ENCODE results near the gene TTC39B. TPM values are rescaled to one million over a fixed set of nuclear protein-coding genes. Genes with fewer than 3 reads are reported as not detected.

Gene TTC39B
- 8.7 and 16.4 TPM in 2 replicates for total RNA-seq

DNA sequence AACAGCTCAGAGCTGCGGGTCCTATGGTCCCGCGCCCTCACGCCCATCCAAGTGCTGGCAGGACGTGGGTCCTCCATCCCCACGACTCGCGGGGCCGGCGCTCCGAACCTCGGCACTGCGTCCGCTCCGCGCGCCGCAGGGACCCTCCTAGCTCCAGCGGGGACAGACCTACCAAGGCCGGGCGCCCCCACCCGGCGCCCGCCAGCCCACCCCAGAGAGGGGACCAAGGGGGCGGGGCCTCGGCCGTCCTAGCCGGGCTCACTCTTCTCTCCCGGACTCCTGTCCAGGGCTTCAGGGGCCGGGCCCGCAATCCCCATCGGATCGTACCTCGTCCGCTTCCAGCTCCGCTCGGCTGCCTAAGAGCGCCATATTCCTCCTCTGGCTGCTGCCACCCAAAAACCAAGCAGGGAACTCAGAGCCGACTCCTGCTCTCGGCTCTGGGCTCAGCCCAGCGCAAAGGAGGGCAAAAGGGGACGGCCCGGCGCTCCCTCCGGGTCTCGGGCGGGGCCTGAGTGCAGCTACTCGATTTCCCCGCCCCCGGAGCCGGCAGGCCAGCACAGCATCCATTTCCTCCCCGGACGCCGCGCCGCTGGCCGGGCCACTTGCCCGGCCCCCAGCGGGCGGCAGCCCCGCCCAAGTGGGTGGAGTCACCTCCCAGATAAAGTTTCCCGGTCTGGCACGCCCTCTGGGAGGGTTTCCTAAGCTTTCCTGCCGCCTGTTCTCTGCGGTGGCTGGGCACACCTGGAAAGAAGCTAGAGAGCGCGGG lies at the start of gene TTC39B:
Gene TTC39B, minus strand, starts transcription at position 460 of the 766 bp plus-strand sequence. Its CDS starts 91 bp downstream, at position 369.
- DNase-seq (ENCODE audit: low read depth) (peak; percentile 89), FAIRE-seq (no peak)
- Histone ChIP-seq H3K36me3 (ENCODE audit: control insufficient read depth, insufficient read depth, low read length) (no peaks in the 10 kb centered on the region), H3K27me3 (ENCODE audit: control insufficient read depth, insufficient read depth, low read length) (no peaks in the 10 kb centered on the region), H3K4me3 (ENCODE audit: low read depth, low read length) (peak within 1 kb of the TSS; percentile 89)
- TF ChIP-seq CTCF (IDR thresholded peaks at IDR 0.05; ENCODE audit: insufficient read depth, low read length, severe bottlenecking): no peak

DNA sequence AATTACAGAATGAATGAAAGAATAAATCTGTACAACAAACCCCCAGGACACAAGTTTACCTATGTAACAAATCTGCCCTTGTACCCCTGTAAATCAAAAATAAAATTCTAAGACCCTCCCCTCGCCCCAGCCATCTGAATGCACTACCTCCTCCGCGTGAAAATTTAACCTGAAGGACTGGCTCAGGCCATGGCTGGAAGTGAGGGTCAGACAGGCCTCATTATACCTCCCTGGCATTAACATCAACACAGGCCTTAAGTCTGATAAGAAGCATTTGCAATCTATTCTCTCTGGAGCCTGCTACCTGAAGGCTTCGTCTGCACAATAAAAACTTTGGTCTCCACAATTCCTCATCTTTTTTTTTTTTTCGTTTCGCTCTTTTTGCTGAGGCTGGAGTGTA lies 48.7 kb upstream of the TTC39B start:
- Histone ChIP-seq H3K27me3 (ENCODE audit: control insufficient read depth, insufficient read depth, low read length) (no peaks in the 10 kb centered on the region), H3K4me3 (ENCODE audit: low read depth, low read length) (no peak overlapping the region), H3K36me3 (ENCODE audit: control insufficient read depth, insufficient read depth, low read length) (no peaks in the 10 kb centered on the region)
- FAIRE-seq (peak; percentile 23), DNase-seq (ENCODE audit: low read depth) (no peak)
- TF ChIP-seq CTCF (IDR thresholded peaks at IDR 0.05; ENCODE audit: insufficient read depth, low read length, severe bottlenecking): no peak

GRCh38 chr9:15354713-15355112 lies 47.7 kb upstream of the TTC39B start:
- H3K27me3 ChIP-seq (ENCODE audit: control insufficient read depth, insufficient read depth, low read length): no peaks in the 10 kb centered on the region
- no peak for TF ChIP-seq CTCF (IDR thresholded peaks at IDR 0.05; ENCODE audit: insufficient read depth, low read length, severe bottlenecking)
- FAIRE-seq (no peak), DNase-seq (ENCODE audit: low read depth) (no peak)
- H3K36me3 ChIP-seq (ENCODE audit: control insufficient read depth, insufficient read depth, low read length): no peaks in the 10 kb centered on the region
- no peak overlapping the region for H3K4me3 ChIP-seq (ENCODE audit: low read depth, low read length)

DNA sequence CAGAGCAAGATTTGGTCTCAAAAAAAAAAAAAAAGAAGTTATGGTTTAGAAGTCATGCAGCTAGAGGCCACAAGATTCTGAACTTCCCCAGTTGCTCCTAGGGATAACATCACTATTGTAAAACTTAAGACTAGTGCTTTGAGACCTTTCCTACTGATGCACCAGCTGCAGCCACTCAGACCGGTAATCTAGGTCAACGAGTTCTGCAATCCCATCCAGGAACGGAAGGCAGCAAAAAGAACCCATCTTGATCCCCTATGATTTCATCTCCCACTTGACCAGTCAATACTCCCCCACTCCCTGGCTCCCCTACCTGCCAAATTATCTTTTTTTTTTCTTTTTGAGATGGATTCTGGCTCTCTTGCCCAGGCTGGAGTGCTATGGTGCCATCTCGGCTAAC lies 46.9 kb upstream of the TTC39B start:
- DNase-seq (ENCODE audit: low read depth): no peak
- no peaks in the 10 kb centered on the region for H3K36me3 ChIP-seq (ENCODE audit: control insufficient read depth, insufficient read depth, low read length)
- no peak for FAIRE-seq
- H3K4me3 ChIP-seq (ENCODE audit: low read depth, low read length): no peak overlapping the region
- TF ChIP-seq CTCF (IDR thresholded peaks at IDR 0.05; ENCODE audit: insufficient read depth, low read length, severe bottlenecking): no peak
- no peaks in the 10 kb centered on the region for H3K27me3 ChIP-seq (ENCODE audit: control insufficient read depth, insufficient read depth, low read length)

DNA sequence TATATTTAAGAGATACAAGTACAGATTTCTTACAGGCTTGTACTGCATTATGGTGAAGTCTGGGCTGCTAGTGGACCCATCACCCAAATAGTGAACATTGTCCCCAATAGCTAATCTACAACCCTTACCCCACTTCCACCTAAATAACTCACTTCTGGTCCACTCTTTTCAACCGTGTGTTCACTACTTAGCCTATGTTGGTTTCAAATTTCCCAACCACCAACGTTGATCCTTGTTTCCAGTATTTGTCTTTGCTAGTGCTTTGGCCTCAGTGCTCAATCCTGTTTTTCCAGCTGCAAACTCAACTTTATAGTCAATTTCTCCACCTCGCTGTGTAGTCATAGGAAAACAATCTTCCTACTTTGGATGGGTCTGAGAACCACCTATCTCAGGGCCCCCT lies 45.3 kb upstream of the TTC39B start:
- no peak overlapping the region for H3K4me3 ChIP-seq (ENCODE audit: low read depth, low read length)
- no peaks in the 10 kb centered on the region for H3K36me3 ChIP-seq (ENCODE audit: control insufficient read depth, insufficient read depth, low read length)
- FAIRE-seq: no peak
- no peaks in the 10 kb centered on the region for H3K27me3 ChIP-seq (ENCODE audit: control insufficient read depth, insufficient read depth, low read length)
- DNase-seq (ENCODE audit: low read depth): no peak
- no peak for TF ChIP-seq CTCF (IDR thresholded peaks at IDR 0.05; ENCODE audit: insufficient read depth, low read length, severe bottlenecking)

Measured in bronchial epithelial cell (primary cell).